Mesendoderm (in vitro differentiated cells): Measurements from ENCODE around the gene MED26.

Source experiments
- DNase-seq: peaks from one replicate; pipeline ENCODE4 v3.0.0; 2013
- H2AK5ac ChIP-seq: 2 replicates; pipeline ENCODE4 v1.6.1; 2013; ENCODE audit warnings: low read length, inconsistent platforms
- H2BK120ac ChIP-seq: 2 replicates; pipeline ENCODE4 v1.6.1; 2013; ENCODE audit warnings: low read depth, mild to moderate bottlenecking, low read length, moderate library complexity, mixed read lengths
- H2BK15ac ChIP-seq: replicated peaks from 2 replicates; pipeline ENCODE4 v1.6.1; 2013; ENCODE audit warnings: low read depth, mild to moderate bottlenecking, moderate library complexity
- H2BK5ac ChIP-seq: 2 replicates; pipeline ENCODE4 v1.6.1; 2013; ENCODE audit warnings: low read length, inconsistent platforms
- H3K18ac ChIP-seq: 2 replicates; pipeline ENCODE4 v1.6.1; 2013; ENCODE audit warnings: mild to moderate bottlenecking, low read length, mixed read lengths
- H3K23ac ChIP-seq: one replicate; pipeline ENCODE4 v1.6.1; 2013; ENCODE audit warnings: low read length
- H3K27ac ChIP-seq: 2 replicates; pipeline ENCODE4 v1.5.1; 2013; ENCODE audit warnings: low read depth, mild to moderate bottlenecking, inconsistent platforms, low read length, moderate library complexity
- H3K27me3 ChIP-seq: 2 replicates; pipeline ENCODE4 v1.6.1; 2013; ENCODE audit warnings: low read length, control low read depth, mild to moderate bottlenecking, inconsistent platforms; ENCODE audit not compliant: insufficient read depth, poor library complexity
- H3K36me3 ChIP-seq: 2 replicates; pipeline ENCODE4 v1.6.1; 2013; ENCODE audit warnings: low read length, inconsistent platforms; ENCODE audit not compliant: control insufficient read depth, insufficient read depth
- H3K4ac ChIP-seq: one replicate; pipeline ENCODE4 v1.6.1; 2013; ENCODE audit warnings: low read depth, mild to moderate bottlenecking, low read length, moderate library complexity
- H3K4me1 ChIP-seq: 2 replicates; pipeline ENCODE4 v1.6.1; 2013; ENCODE audit warnings: low read depth, low read length, inconsistent platforms; ENCODE audit not compliant: control insufficient read depth
- H3K4me2 ChIP-seq: 2 replicates; pipeline ENCODE4 v1.6.1; 2013; ENCODE audit warnings: low read length
- H3K4me3 ChIP-seq: 2 replicates; pipeline ENCODE4 v1.5.1; 2013; ENCODE audit warnings: mild to moderate bottlenecking, low read length
- H3K56ac ChIP-seq: one replicate; pipeline ENCODE4 v1.6.1; 2013; ENCODE audit warnings: low read length
- H3K79me1 ChIP-seq: 2 replicates; pipeline ENCODE4 v1.6.1; 2013; ENCODE audit warnings: low read length, inconsistent platforms
- H3K79me2 ChIP-seq: 2 replicates; pipeline ENCODE4 v1.6.1; 2013; ENCODE audit warnings: mild to moderate bottlenecking, low read length; ENCODE audit not compliant: control insufficient read depth, insufficient read depth
- H3K9ac ChIP-seq: 2 replicates; pipeline ENCODE4 v1.6.1; 2013; ENCODE audit warnings: low read length, inconsistent platforms
- H4K5ac ChIP-seq: one replicate; pipeline ENCODE4 v1.6.1; 2013; ENCODE audit warnings: low read length
- H4K8ac ChIP-seq: one replicate; pipeline ENCODE4 v1.6.1; 2013; ENCODE audit warnings: low read depth, mild to moderate bottlenecking, control low read depth, low read length, moderate library complexity
- WGBS: extraction: QIAGEN DNeasy Blood & Tissue Kit; methylation state at CpG from one replicate; pipeline ENCODE4 v1.1.7; 2013; ENCODE audit warnings: low lambda C conversion rate, missing lambda C conversion rate; ENCODE audit not compliant: insufficient coverage; ENCODE audit errors: extremely low coverage; 5-methylcytosine and 5-hydroxymethylcytosine counted together

MED26 gene

DNA sequence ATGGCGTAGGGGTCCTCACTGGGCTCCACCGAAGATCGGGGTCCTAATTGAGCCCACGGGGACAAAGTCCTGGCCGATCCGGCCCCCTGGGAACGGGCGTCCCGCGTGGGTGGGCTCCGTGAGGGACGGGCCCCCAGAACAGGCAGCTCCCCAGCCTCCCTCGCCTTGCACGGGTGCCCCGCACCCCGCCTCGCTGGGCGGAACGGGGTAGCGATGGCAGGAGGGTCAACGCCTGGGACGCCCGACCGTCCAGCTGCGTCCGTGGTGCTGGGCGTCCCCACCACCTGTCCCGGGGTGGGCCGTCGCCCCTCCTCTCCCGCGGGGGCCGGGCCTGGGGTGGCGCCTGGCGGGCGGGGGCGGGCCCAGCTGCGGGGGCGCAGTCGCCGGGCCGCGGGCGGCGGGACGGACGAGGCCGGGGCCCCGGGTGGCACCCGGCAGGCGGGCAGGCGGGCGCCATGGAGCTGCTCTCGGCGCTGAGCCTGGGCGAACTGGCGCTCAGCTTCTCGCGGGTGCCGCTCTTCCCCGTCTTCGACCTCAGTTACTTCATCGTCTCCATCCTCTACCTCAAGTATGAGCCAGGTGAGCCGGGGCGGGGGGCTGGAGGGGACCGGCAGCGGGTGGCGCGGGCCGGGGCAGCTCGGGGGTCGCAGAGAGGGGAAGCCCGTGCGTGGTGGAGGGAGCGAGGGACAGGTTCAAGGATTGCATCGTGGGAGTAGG is 32.9 kb upstream of the MED26 start, which contains the start of gene TMEM38A:
TSS of gene TMEM38A (plus strand) at position 377 of the 717 bp plus-strand sequence. CDS start at position 456, 79 bp downstream.
- Histone ChIP-seq H3K79me1 (peaks cover 11% of the 10 kb centered on the region), H2BK120ac (no peak within 1 kb of the TSS), H3K79me2 (peaks cover 10% of the 10 kb centered on the region), H3K56ac (peak within 1 kb of the TSS; percentile 95), H4K8ac (peak within 1 kb of the TSS; percentile 44), H2AK5ac (no peak within 1 kb of the TSS), H3K4ac (peak within 1 kb of the TSS; percentile 44), H3K27ac (no peak within 1 kb of the TSS), H3K4me3 (peak within 1 kb of the TSS; percentile 85), H2BK5ac (no peak within 1 kb of the TSS), H3K36me3 (no peaks in the 10 kb centered on the region), H3K18ac (peak within 1 kb of the TSS; percentile 17), H3K4me2 (peak within 1 kb of the TSS; percentile 87), H3K4me1 (no peaks in the 10 kb centered on the region), H3K27me3 (peaks cover 6% of the 10 kb centered on the region), H2BK15ac (no peak within 1 kb of the TSS), H4K5ac (no peak within 1 kb of the TSS), H3K9ac (peak within 1 kb of the TSS; percentile 92), H3K23ac (peak within 1 kb of the TSS; percentile 48)
- no peak for DNase-seq
- WGBS: no CpG with 5 or more reads among the region's 76 CpGs

DNA sequence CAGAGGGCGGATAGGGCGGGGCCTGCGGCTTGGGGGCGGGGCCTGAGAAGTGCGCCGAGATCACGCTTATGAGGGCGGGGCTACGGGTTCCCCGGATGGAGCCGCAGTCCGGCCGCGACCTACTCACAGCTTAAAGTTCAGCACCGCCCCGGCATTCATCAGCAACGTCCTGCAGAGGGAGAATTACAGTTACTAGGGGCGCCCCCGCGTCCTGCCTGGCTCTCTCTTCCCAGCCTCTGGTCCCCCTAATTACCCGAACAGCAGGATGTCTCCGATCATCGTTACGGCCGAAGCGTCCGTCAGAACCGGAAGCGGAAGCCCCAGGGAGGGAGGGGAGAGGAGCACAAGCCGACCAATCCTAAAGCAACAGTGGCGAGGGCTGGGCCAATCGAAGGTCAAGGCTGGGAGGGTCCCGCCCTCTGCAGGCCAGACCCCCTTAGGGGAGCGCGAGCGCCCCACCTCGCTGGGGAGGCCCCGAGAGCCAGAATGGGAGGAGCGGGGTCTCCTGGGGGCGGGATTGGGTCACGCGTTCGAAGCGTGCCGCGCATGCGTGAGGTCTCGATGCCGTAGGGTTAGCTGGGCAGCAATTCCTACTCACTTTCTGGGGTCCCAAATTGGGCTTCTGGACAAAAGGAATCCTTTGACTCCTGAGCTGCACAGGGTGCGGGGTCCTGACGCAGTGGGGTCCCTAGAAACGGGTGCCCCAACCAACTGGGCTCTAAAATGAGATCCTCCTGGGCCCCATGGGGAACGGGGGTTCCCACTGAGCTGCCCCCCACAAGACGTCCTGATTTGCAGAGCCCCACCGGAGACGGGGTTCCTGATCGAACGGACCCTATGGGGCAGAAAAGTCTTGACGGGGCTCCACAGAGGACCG is 32.1 kb upstream of the MED26 start, which contains the start of gene SMIM7:
TSS of gene SMIM7 (minus strand) at position 313 of the 877 bp plus-strand sequence. CDS start at position 279, 34 bp downstream.
- no peak within 1 kb of the TSS for H2BK15ac ChIP-seq
- DNase-seq: peak; percentile 99
- H3K18ac ChIP-seq: peak within 1 kb of the TSS; percentile 62
- peak within 1 kb of the TSS; percentile 16 for H2BK120ac ChIP-seq
- peak within 1 kb of the TSS; percentile 44 for H3K4ac ChIP-seq
- H4K8ac ChIP-seq: peak within 1 kb of the TSS; percentile 44
- peak within 1 kb of the TSS; percentile 85 for H3K4me3 ChIP-seq
- H3K56ac ChIP-seq: peak within 1 kb of the TSS; percentile 95
- H4K5ac ChIP-seq: no peak within 1 kb of the TSS
- H3K4me1 ChIP-seq: no peaks in the 10 kb centered on the region
- peak within 1 kb of the TSS; percentile 48 for H3K23ac ChIP-seq
- peaks cover 2% of the 10 kb centered on the region for H3K36me3 ChIP-seq
- peak within 1 kb of the TSS; percentile 87 for H3K4me2 ChIP-seq
- H3K79me2 ChIP-seq: peaks cover 10% of the 10 kb centered on the region
- H2AK5ac ChIP-seq: no peak within 1 kb of the TSS
- no CpG with 5 or more reads among the region's 60 CpGs for WGBS
- H2BK5ac ChIP-seq: peak within 1 kb of the TSS; percentile 85
- peaks cover 11% of the 10 kb centered on the region for H3K79me1 ChIP-seq
- peak within 1 kb of the TSS; percentile 92 for H3K9ac ChIP-seq
- peak within 1 kb of the TSS; percentile 76 for H3K27ac ChIP-seq
- peaks cover 6% of the 10 kb centered on the region for H3K27me3 ChIP-seq

DNA sequence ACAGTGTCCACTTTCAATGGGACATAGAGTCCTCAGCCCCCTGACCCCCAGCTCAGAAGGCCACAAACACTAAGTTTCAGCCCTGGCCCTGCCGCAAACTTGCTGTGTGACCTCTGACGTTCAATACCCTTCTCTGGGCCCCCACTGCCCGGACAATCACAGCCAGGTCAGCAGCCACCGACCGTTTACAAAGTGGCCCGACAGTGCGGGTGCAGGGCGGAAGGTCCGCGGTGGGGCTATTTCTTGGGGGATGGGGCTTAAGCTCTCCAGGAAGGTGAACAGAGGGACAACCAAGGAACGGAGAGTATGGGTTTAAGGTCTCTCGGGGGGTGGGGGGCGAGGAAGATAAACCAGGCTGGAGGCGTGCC is 31.4 kb upstream of the MED26 start:
- peak overlapping the region; percentile 51 for H3K4me3 ChIP-seq
- no peaks in the 10 kb centered on the region for H3K4me1 ChIP-seq
- no peak overlapping the region for H2BK120ac ChIP-seq
- peak overlapping the region; percentile 64 for H3K9ac ChIP-seq
- peak overlapping the region; percentile 79 for H3K56ac ChIP-seq
- H4K8ac ChIP-seq: no peak overlapping the region
- H3K18ac ChIP-seq: no peak overlapping the region
- no peak overlapping the region for H2BK15ac ChIP-seq
- no peak overlapping the region for H3K23ac ChIP-seq
- no peak overlapping the region for H3K4ac ChIP-seq
- peaks cover 6% of the 10 kb centered on the region for H3K27me3 ChIP-seq
- DNase-seq: no peak
- peaks cover 15% of the 10 kb centered on the region for H3K79me1 ChIP-seq
- peak overlapping the region; percentile 35 for H3K4me2 ChIP-seq
- no peak overlapping the region for H2BK5ac ChIP-seq
- H3K79me2 ChIP-seq: peaks cover 10% of the 10 kb centered on the region
- H3K27ac ChIP-seq: no peak overlapping the region
- H3K36me3 ChIP-seq: peaks cover 4% of the 10 kb centered on the region
- no peak overlapping the region for H4K5ac ChIP-seq
- no peak overlapping the region for H2AK5ac ChIP-seq
- no CpG with 5 or more reads among the region's 14 CpGs for WGBS

DNA sequence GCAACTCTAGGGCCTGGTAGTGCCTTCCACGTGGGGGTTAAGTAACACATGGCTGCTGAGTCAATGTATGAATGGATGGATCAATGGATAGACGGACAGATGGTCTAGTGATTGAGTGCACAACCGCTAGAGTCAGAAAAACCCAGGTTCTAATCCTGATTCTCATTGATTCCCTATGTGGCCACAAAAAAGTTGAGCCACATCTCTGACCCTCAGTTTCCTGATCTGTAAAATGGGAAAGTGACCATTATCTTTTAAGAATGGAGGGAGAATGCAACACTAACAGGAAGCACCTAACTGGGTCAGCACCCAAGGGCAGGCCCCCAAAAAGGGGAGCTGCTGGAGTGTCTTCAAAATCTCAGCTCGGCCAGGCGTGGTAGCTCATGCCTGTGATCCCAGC is 29.4 kb upstream of the MED26 start:
- Histone ChIP-seq H2AK5ac (no peak overlapping the region), H3K23ac (no peak overlapping the region), H4K8ac (no peak overlapping the region), H3K56ac (no peak overlapping the region), H2BK5ac (no peak overlapping the region), H4K5ac (no peak overlapping the region), H3K79me1 (peaks cover 15% of the 10 kb centered on the region), H3K36me3 (peaks cover 10% of the 10 kb centered on the region), H3K27ac (no peak overlapping the region), H3K27me3 (peaks cover 6% of the 10 kb centered on the region), H2BK15ac (no peak overlapping the region), H3K4me1 (no peaks in the 10 kb centered on the region), H3K79me2 (peaks cover 10% of the 10 kb centered on the region), H3K4me3 (no peak overlapping the region), H3K4ac (no peak overlapping the region), H3K18ac (no peak overlapping the region), H3K4me2 (no peak overlapping the region), H3K9ac (no peak overlapping the region), H2BK120ac (no peak overlapping the region)
- DNase-seq: no peak
- WGBS: no CpG with 5 or more reads among the region's 5 CpGs

DNA sequence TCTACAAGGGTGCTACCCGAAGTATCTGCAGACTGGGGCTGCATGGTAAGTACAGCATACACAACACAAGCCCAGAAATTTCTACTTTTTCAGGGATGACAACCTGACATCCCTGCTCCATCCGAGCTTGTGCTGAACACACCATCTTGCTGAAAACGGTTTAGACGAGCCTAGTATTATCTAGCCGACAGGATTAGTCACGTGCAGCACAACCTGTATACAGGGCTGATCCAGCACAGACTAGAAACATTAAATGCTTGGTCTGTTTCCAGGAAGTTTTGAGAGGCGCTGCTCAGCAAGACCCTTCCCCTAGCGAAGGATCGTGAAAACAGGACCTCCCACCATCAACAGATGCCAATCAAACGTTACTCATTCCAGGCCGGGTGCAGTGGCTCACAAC is 27.7 kb upstream of the MED26 start:
- Histone ChIP-seq H3K27ac (no peak overlapping the region), H3K79me1 (peaks cover 15% of the 10 kb centered on the region), H3K4me3 (no peak overlapping the region), H4K8ac (no peak overlapping the region), H3K18ac (no peak overlapping the region), H3K36me3 (peaks cover 21% of the 10 kb centered on the region), H3K4me2 (no peak overlapping the region), H3K4ac (no peak overlapping the region), H3K9ac (no peak overlapping the region), H2BK120ac (no peak overlapping the region), H3K79me2 (peaks cover 10% of the 10 kb centered on the region), H3K4me1 (no peaks in the 10 kb centered on the region), H2BK5ac (no peak overlapping the region), H3K23ac (no peak overlapping the region), H3K27me3 (no peaks in the 10 kb centered on the region), H4K5ac (no peak overlapping the region), H3K56ac (no peak overlapping the region), H2BK15ac (no peak overlapping the region), H2AK5ac (no peak overlapping the region)
- no CpG with 5 or more reads among the region's 11 CpGs for WGBS
- no peak for DNase-seq
